NT2/D1 (cell line): ENCODE measurements around the gene MYO7B.

Source experiments
- SUZ12 ChIP-seq: IDR thresholded peaks from 2 replicates; pipeline ENCODE4 v1.6.1; 2011; ENCODE audit not compliant: insufficient read length, insufficient read depth; ENCODE audit errors: extremely low read depth
- YY1 ChIP-seq: IDR thresholded peaks from 2 replicates; pipeline ENCODE4 v1.6.1; 2011; ENCODE audit not compliant: insufficient read length, insufficient read depth
- ZNF274 ChIP-seq: IDR thresholded peaks from 2 replicates; pipeline ENCODE4 v1.6.1; 2011; ENCODE audit warnings: mild to moderate bottlenecking, low read depth, low read length

GRCh38 chr2:127654084-127654837 lies 118.8 kb downstream of the MYO7B start:
- TF ChIP-seq ZNF274 = no peak
- no peak for TF ChIP-seq YY1
- no peak for TF ChIP-seq SUZ12
